ENCODE data around the gene SERPINA12. TPM values are rescaled to one million over a fixed set of nuclear protein-coding genes. Genes with fewer than 3 reads are reported as not detected.
"Not testable (repeated sequence)": the region's sequence is repeated elsewhere in the genome, so short reads cannot be mapped to it uniquely, and the experiment has no call there.

SERPINA12 gene
- total RNA-seq, 1 experiment from 2014 or later: not detected

DNA sequence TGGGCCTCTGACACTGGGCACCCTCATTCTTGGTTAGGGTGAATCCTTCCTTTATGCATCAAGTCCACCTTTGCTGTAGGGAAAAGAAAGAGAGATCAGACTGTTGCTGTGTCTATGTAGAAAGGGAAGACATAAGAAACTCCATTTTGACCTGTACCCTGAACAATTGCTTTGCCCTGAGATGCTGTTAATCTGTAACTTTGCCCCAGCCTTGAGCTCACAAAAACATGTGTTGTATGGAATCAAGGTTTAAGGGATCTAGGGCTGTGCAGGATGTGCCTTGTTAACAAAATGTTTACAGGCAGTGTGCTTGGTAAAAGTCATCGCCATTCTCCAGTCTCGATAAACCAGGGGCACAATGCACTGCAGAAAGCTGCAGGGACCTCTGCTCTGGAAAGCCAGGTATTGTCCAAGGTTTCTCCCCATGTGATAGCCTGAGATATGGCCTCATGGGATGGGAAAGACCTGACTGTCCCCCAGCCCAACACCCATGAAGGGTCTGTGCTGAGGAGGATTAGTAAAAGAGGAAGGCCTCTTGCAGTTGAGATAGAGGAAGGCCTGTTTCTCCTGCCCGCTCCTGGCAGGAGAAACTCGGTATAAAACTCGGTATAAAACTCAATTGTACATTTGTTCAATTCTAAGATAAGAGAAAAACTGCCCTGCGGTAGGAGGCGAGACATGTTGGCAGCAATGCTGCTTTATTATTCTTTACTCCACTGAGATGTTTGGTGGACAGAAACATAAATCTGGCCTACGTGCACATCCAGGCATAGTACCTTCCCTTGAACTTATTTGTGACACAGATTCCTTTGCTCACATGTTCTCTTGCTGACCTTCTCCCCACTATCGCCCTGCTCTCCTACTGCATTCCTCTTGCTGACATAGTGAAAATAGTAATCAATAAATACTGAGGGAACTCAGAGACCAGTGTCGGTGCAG lies 26.9 kb downstream of the SERPINA12 start:
- not testable (repeated sequence) for H3K36me3 ChIP-seq (ENCODE audit: insufficient read depth, low read length); H3K27me3 ChIP-seq (ENCODE audit: low read length); H3K79me2 ChIP-seq (ENCODE audit: low read length); H4K20me1 ChIP-seq (ENCODE audit: insufficient read depth, low read depth, low read length); H3K9me2 ChIP-seq (replicated peaks; ENCODE audit: insufficient read depth, low read length)
- Histone ChIP-seq H3K4me3 (ENCODE audit: low read length) (peak overlapping the region; percentile 41; the same call in 1 of the 2 replicates), H3K9me3 (ENCODE audit: low read length) (peaks cover 13% of the 10 kb centered on the region), H2AFZ (ENCODE audit: low read length) (peak overlapping the region; percentile 4; the same call in 1 of the 2 replicates), H3K9ac (ENCODE audit: low read length) (peak overlapping the region; percentile 57), H3K4me1 (ENCODE audit: low read length) (peaks cover 68% of the 10 kb centered on the region), H3K4me2 (ENCODE audit: low read depth, low read length, poor library complexity, severe bottlenecking) (peak overlapping the region; percentile 64), H3K27ac (ENCODE audit: low read length) (peak overlapping the region; percentile 89)
- peak; percentile 64 for DNase-seq

DNA sequence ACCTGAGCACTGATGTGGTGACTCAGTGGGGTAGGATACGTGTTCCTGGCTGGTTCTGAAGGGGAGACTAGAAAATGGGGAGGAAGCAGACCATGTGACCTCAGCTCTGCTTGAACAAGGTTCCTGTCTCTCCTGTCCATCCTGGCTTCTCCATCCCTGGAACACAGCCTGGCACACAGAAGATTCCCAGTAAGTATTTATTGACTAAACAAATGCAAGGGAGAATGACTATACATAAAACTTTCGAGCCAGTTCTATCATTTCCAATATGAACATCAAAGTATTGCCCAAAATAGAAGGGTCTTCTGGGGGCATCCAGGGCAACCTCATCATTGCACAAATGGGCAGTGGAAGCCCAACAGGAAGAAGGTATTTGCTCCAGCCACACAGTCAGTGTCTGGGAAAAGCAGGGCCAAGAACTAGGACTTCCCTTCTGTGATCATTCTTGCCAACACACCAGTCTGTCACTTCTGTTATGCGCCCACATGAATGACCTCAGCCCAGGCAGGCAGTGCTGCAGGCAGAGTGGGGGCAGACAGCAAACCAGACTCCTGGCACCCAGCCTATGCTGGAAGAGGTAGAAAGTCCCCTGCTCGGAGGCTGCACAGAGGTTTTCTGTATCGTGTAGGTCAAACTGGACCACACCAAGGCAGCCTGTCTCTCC lies 27.7 kb downstream of the SERPINA12 start:
- Histone ChIP-seq H3K9me2 (replicated peaks; ENCODE audit: insufficient read depth, low read length) (no peaks in the 10 kb centered on the region), H3K36me3 (ENCODE audit: insufficient read depth, low read length) (peaks cover 5% of the 10 kb centered on the region; the same call in 1 of the 2 replicates), H3K4me1 (ENCODE audit: low read length) (peaks cover 70% of the 10 kb centered on the region), H3K79me2 (ENCODE audit: low read length) (no peaks in the 10 kb centered on the region), H3K4me3 (ENCODE audit: low read length) (no peak overlapping the region), H3K27me3 (ENCODE audit: low read length) (no peaks in the 10 kb centered on the region), H3K27ac (ENCODE audit: low read length) (peak overlapping the region; percentile 89), H3K4me2 (ENCODE audit: low read depth, low read length, poor library complexity, severe bottlenecking) (peak overlapping the region; percentile 64), H3K9ac (ENCODE audit: low read length) (peak overlapping the region; percentile 47; the same call in 1 of the 2 replicates), H3K9me3 (ENCODE audit: low read length) (peaks cover 16% of the 10 kb centered on the region), H4K20me1 (ENCODE audit: insufficient read depth, low read depth, low read length) (no peaks in the 10 kb centered on the region), H2AFZ (ENCODE audit: low read length) (peak overlapping the region; percentile 4; the same call in 1 of the 2 replicates)
- DNase-seq: peak; percentile 75

DNA sequence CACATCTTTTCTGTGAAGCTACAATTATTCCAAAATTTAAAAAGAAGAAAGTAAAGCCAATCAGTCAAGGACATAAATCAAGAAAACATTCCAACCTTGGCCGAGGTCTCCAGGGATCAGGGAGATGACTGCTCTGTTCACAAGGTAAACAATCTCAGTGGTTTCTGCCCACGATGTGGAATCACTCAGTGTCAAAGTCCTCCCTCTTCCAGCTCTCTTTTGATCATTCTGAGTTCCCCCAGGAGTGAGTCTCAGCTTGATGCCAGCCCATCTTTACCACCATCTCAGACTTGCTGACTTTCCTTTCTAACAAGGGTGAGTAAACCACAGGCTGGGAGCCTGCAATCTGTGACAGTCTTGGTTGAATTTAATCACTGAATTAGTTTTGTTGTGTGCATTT lies 28.5 kb downstream of the SERPINA12 start:
- H3K9me3 ChIP-seq (ENCODE audit: low read length): peaks cover 16% of the 10 kb centered on the region
- no peaks in the 10 kb centered on the region for H4K20me1 ChIP-seq (ENCODE audit: insufficient read depth, low read depth, low read length)
- DNase-seq: no peak
- peaks cover 5% of the 10 kb centered on the region; the same call in 1 of the 2 replicates for H3K36me3 ChIP-seq (ENCODE audit: insufficient read depth, low read length)
- H3K4me3 ChIP-seq (ENCODE audit: low read length): no peak overlapping the region
- peaks cover 70% of the 10 kb centered on the region for H3K4me1 ChIP-seq (ENCODE audit: low read length)
- no peaks in the 10 kb centered on the region for H3K79me2 ChIP-seq (ENCODE audit: low read length)
- H3K27me3 ChIP-seq (ENCODE audit: low read length): no peaks in the 10 kb centered on the region
- H3K9me2 ChIP-seq (replicated peaks; ENCODE audit: insufficient read depth, low read length): no peaks in the 10 kb centered on the region
- no peak overlapping the region for H3K4me2 ChIP-seq (ENCODE audit: low read depth, low read length, poor library complexity, severe bottlenecking)
- no peak overlapping the region for H3K27ac ChIP-seq (ENCODE audit: low read length)
- no peak overlapping the region for H2AFZ ChIP-seq (ENCODE audit: low read length)
- no peak overlapping the region for H3K9ac ChIP-seq (ENCODE audit: low read length)

DNA sequence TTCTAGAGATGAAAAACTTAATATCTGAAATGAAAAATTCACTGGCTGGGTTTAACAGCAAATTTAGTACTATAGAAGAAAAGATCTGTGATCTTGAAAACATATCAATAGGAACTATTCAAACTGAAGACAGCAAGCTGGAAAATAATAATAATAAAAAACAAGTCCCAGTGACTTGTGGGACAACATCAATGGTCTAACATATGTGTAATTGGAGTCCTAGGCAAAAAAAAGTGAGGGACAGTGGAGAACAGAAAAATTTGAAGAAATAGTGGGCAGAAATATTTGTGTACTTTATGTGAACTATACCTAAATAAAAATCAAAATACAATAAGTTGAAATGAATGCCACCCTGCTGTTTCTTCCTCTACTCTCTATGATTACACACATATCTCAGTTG lies 30.8 kb downstream of the SERPINA12 start:
- H2AFZ ChIP-seq (ENCODE audit: low read length): no peak overlapping the region
- peaks cover 16% of the 10 kb centered on the region for H3K9me3 ChIP-seq (ENCODE audit: low read length)
- no peaks in the 10 kb centered on the region for H3K27me3 ChIP-seq (ENCODE audit: low read length)
- no peak overlapping the region for H3K9ac ChIP-seq (ENCODE audit: low read length)
- H3K79me2 ChIP-seq (ENCODE audit: low read length): no peaks in the 10 kb centered on the region
- no peak for DNase-seq
- peaks cover 5% of the 10 kb centered on the region; the same call in 1 of the 2 replicates for H3K36me3 ChIP-seq (ENCODE audit: insufficient read depth, low read length)
- peaks cover 70% of the 10 kb centered on the region for H3K4me1 ChIP-seq (ENCODE audit: low read length)
- no peaks in the 10 kb centered on the region for H3K9me2 ChIP-seq (replicated peaks; ENCODE audit: insufficient read depth, low read length)
- H3K4me3 ChIP-seq (ENCODE audit: low read length): no peak overlapping the region
- no peaks in the 10 kb centered on the region for H4K20me1 ChIP-seq (ENCODE audit: insufficient read depth, low read depth, low read length)
- no peak overlapping the region for H3K27ac ChIP-seq (ENCODE audit: low read length)
- H3K4me2 ChIP-seq (ENCODE audit: low read depth, low read length, poor library complexity, severe bottlenecking): no peak overlapping the region

DNA sequence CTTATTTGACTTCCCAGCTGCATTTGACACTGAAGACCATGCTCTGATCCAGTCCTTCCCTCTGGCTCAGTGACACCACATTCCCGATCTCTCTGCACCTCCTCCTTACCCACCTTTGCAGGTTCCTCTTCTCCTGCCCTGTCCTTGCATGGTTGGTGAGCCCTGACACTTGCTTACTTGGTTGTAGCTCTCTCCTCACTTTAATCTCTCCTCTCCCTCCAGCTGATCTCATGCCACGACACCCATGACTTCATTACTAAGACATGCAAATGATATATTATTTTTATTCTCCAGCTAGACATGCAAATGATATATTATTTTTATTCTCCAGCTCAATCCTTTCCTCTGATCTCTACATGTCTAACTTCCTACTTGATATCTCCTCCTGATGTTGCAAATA lies 33.2 kb downstream of the SERPINA12 start, which contains the start of gene SERPINA9:
SERPINA9 (minus strand) TSS at position 175 of the 400 bp plus-strand sequence. CDS start 6,357 bp downstream, outside the sequence.
- H3K4me3 ChIP-seq (ENCODE audit: low read length): peak within 1 kb of the TSS; percentile 65
- peaks cover 70% of the 10 kb centered on the region for H3K4me1 ChIP-seq (ENCODE audit: low read length)
- no peaks in the 10 kb centered on the region for H3K27me3 ChIP-seq (ENCODE audit: low read length)
- H4K20me1 ChIP-seq (ENCODE audit: insufficient read depth, low read depth, low read length): no peaks in the 10 kb centered on the region
- no peak within 1 kb of the TSS for H2AFZ ChIP-seq (ENCODE audit: low read length)
- no peaks in the 10 kb centered on the region for H3K9me2 ChIP-seq (replicated peaks; ENCODE audit: insufficient read depth, low read length)
- peaks cover 16% of the 10 kb centered on the region for H3K9me3 ChIP-seq (ENCODE audit: low read length)
- peak within 1 kb of the TSS; percentile 71 for H3K9ac ChIP-seq (ENCODE audit: low read length)
- no peaks in the 10 kb centered on the region for H3K79me2 ChIP-seq (ENCODE audit: low read length)
- DNase-seq: peak; percentile 94
- H3K4me2 ChIP-seq (ENCODE audit: low read depth, low read length, poor library complexity, severe bottlenecking): peak within 1 kb of the TSS; percentile 72
- peak within 1 kb of the TSS; percentile 92 for H3K27ac ChIP-seq (ENCODE audit: low read length)
- H3K36me3 ChIP-seq (ENCODE audit: insufficient read depth, low read length): peaks cover 10% of the 10 kb centered on the region; the same call in 1 of the 2 replicates

DNA sequence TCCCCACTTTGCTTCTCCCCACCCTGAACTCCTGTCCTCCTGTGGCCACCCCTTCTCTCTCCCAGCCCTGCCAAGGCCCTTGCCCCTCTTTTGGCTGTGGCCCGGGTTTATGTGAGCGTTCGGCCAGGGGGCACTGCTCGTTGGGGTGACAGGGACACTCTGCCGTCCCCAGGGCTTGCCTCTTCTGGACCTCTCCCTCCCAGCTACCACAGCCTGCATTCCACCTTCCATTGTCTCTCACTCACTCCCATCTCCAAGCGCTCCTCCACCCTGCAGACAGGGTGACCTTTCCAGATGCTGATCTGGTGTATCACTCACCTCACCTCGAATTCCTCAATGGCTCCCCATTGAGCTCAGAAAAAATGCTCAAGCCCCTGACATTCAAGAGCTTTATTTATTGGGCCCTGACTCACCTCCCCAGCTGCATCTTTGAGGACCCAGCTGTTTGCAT lies 34.7 kb downstream of the SERPINA12 start:
- peaks cover 81% of the 10 kb centered on the region for H3K4me1 ChIP-seq (ENCODE audit: low read length)
- peak overlapping the region; percentile 92 for H3K27ac ChIP-seq (ENCODE audit: low read length)
- no peak for DNase-seq
- peak overlapping the region; percentile 72 for H3K4me2 ChIP-seq (ENCODE audit: low read depth, low read length, poor library complexity, severe bottlenecking)
- H3K27me3 ChIP-seq (ENCODE audit: low read length): no peaks in the 10 kb centered on the region
- peaks cover 14% of the 10 kb centered on the region for H3K36me3 ChIP-seq (ENCODE audit: insufficient read depth, low read length)
- H3K4me3 ChIP-seq (ENCODE audit: low read length): peak overlapping the region; percentile 65
- H3K9me2 ChIP-seq (replicated peaks; ENCODE audit: insufficient read depth, low read length): no peaks in the 10 kb centered on the region
- H4K20me1 ChIP-seq (ENCODE audit: insufficient read depth, low read depth, low read length): no peaks in the 10 kb centered on the region
- peak overlapping the region; percentile 71 for H3K9ac ChIP-seq (ENCODE audit: low read length)
- H3K79me2 ChIP-seq (ENCODE audit: low read length): no peaks in the 10 kb centered on the region
- H2AFZ ChIP-seq (ENCODE audit: low read length): no peak overlapping the region
- H3K9me3 ChIP-seq (ENCODE audit: low read length): peaks cover 16% of the 10 kb centered on the region

DNA sequence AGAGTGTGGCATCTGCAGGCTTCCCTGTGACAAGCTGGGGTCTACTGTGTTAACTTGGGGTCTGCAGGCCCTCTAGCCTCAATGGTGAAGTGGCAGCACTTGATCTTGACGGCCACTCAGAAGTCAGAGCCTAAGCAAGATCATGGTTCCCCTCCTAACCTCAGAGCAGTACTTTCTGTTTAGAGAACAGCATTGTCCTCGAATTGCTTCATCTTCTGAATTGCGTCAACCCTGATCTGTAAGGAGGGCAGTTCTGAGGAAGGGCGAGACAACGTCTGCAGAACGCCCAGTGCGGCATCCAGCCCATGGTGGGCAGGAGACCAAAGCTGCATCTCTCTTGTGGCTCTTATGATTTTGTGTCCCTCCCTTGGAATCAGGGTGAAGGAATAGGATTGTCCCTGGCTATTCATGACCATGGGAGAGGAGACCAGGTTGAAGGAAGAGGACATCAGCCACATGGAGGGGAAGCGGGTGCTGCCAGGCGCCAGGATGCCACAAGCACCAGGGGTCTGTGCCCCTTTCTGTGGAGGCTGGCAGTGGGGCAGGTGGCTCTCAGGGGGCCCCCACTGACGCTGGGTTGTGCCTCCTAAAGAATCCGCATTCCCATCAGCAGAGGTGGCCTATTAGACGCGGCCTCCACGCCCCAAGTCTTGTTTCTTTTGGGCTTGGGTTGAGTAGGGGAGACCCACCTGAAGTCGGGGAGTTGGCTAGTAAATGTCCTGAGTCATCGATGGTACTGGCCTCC lies 35.4 kb downstream of the SERPINA12 start:
- Histone ChIP-seq H2AFZ (ENCODE audit: low read length) (peak overlapping the region; percentile 3; the same call in 1 of the 2 replicates), H3K4me2 (ENCODE audit: low read depth, low read length, poor library complexity, severe bottlenecking) (peak overlapping the region; percentile 72), H3K9me2 (replicated peaks; ENCODE audit: insufficient read depth, low read length) (no peaks in the 10 kb centered on the region), H4K20me1 (ENCODE audit: insufficient read depth, low read depth, low read length) (no peaks in the 10 kb centered on the region), H3K9ac (ENCODE audit: low read length) (peak overlapping the region; percentile 71), H3K79me2 (ENCODE audit: low read length) (no peaks in the 10 kb centered on the region), H3K36me3 (ENCODE audit: insufficient read depth, low read length) (peaks cover 18% of the 10 kb centered on the region), H3K4me3 (ENCODE audit: low read length) (peak overlapping the region; percentile 65), H3K27me3 (ENCODE audit: low read length) (no peaks in the 10 kb centered on the region), H3K4me1 (ENCODE audit: low read length) (peaks cover 88% of the 10 kb centered on the region), H3K27ac (ENCODE audit: low read length) (peak overlapping the region; percentile 92), H3K9me3 (ENCODE audit: low read length) (peaks cover 15% of the 10 kb centered on the region)
- DNase-seq: peak; percentile 81

All from Karpas-422 (cell line).